ENCODE results near the gene POC1A. TPM values are rescaled to one million over a fixed set of nuclear protein-coding genes. Genes with fewer than 3 reads are reported as not detected.
A peak's percentile ranks its signal among the peaks of the same experiment; 100 is the strongest.

POC1A gene
- total and polyA plus RNA-seq, 10 of the 15 experiments (the other 5 are each of a cell fraction or from before 2014, with no cell fraction given) = 8.5 to 49.8 (median 23.5) TPM

DNA sequence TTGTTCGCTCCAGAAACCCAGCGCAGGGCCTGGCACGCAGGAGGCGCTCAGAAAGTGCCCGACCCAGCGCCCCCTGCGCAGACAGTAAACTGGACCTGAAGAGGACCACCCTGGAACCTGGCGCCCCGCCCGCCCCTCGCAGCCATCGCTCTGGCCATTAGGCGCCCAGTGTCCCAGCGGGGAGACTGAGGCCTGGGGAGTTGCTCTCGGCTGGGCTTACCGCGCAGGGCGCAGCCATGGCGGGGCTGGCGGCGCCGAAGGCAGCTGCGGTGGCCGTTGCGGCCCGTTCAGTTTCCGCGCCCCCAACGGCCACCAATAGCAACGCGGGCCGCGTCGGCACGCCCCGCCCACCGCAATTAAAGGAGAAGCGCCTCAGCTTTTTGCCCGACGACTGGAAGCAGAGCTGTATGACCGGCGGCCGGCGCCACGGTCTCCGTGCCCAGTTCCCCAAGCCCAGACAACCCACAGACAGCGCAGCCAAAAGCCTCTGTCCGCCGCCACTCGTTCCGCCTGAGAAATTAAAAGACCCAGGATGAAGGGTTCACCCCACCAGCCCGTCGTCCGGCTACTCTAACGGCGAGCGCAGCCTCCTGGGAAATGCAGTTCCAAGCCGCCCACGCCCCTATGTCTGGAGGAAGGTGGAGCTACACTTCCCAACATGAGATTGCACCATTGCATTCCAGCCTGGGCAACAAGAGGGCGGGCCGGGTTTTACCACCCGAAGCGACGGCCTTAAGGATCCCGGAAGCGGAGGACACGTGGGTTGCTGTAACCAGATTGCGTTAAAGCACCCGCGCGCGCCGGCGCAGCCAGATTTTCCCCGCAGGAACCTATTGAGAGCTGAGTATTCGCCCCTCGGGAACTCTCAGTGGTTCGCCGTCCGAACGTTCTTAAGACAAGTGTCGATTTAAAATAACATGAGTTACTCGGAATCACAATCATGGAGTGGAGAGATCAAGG lies at the start of gene POC1A (continued):
- TF ChIP-seq ELK1 (IDR thresholded peaks at IDR 0.05; ENCODE audit: low read depth, low read length) (0 out of 2 replicates have a peak, but pooled peaks have one; percentile 26), DPF2 (IDR thresholded peaks at IDR 0.05) (0 out of 2 replicates have a peak, but pooled peaks have one; percentile 28), ZNF384 (IDR thresholded peaks at IDR 0.05; ENCODE audit: borderline replicate concordance, low read depth, low read length) (no peak), MEF2A (IDR thresholded peaks at IDR 0.05; ENCODE audit: insufficient read depth, low read depth, low read length) (no peak), ZNF217 (IDR thresholded peaks at IDR 0.05) (no peak), ZZZ3 (IDR thresholded peaks at IDR 0.05; ENCODE audit: control insufficient read depth, insufficient read length, low read depth) (no peak), PAX5 (IDR thresholded peaks at IDR 0.05; ENCODE audit: borderline replicate concordance, low read depth, low read length) (no peak), SREBF1 (IDR thresholded peaks at IDR 0.05; ENCODE audit: low read length) (no peak; the same call in 1 of the 2 replicates), RAD51 (IDR thresholded peaks at IDR 0.05) (peak; percentile 89), CBX5 (IDR thresholded peaks at IDR 0.05; ENCODE audit: low read depth) (no peak), EGR1 (IDR thresholded peaks at IDR 0.05; ENCODE audit: borderline replicate concordance in 1 of 2, low read depth in 2 of 2, low read length in 2 of 2) (peak; percentile 50 to 97), CBX3 (IDR thresholded peaks at IDR 0.05; ENCODE audit: borderline replicate concordance, low read depth) (no peak), PAX8 (IDR thresholded peaks at IDR 0.05) (no peak), EED (IDR thresholded peaks at IDR 0.05; ENCODE audit: low read depth) (peak; percentile 54), CEBPZ (IDR thresholded peaks at IDR 0.05; ENCODE audit: low read depth, low read length) (no peak), LARP7 (IDR thresholded peaks at IDR 0.05) (peak; percentile 71; the same call in 1 of the 2 replicates), ZNF622 (IDR thresholded peaks at IDR 0.05) (no peak), NFXL1 (IDR thresholded peaks at IDR 0.05; ENCODE audit: borderline replicate concordance) (no peak), ZNF207 (IDR thresholded peaks at IDR 0.05; ENCODE audit: borderline replicate concordance) (no peak), BRCA1 (IDR thresholded peaks at IDR 0.05; ENCODE audit: low read depth, low read length) (no peak), SMARCA5 (IDR thresholded peaks at IDR 0.05) (0 out of 2 replicates have a peak, but pooled peaks have one; percentile 23), SUPT20H (IDR thresholded peaks at IDR 0.05; ENCODE audit: borderline replicate concordance, control insufficient read depth, low read depth, low read length) (no peak)
- TF ChIP-seq, protein P1, sequence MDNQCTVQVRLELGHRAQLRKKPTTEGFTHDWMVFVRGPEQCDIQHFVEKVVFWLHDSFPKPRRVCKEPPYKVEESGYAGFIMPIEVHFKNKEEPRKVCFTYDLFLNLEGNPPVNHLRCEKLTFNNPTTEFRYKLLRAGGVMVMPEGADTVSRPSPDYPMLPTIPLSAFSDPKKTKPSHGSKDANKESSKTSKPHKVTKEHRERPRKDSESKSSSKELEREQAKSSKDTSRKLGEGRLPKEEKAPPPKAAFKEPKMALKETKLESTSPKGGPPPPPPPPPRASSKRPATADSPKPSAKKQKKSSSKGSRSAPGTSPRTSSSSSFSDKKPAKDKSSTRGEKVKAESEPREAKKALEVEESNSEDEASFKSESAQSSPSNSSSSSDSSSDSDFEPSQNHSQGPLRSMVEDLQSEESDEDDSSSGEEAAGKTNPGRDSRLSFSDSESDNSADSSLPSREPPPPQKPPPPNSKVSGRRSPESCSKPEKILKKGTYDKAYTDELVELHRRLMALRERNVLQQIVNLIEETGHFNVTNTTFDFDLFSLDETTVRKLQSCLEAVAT (IDR thresholded peaks at IDR 0.05) = 0 out of 2 replicates have a peak, but pooled peaks have one; percentile 15
- TF ChIP-seq, protein P2, sequence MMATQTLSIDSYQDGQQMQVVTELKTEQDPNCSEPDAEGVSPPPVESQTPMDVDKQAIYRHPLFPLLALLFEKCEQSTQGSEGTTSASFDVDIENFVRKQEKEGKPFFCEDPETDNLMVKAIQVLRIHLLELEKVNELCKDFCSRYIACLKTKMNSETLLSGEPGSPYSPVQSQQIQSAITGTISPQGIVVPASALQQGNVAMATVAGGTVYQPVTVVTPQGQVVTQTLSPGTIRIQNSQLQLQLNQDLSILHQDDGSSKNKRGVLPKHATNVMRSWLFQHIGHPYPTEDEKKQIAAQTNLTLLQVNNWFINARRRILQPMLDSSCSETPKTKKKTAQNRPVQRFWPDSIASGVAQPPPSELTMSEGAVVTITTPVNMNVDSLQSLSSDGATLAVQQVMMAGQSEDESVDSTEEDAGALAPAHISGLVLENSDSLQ (IDR thresholded peaks at IDR 0.05) = no peak

Measured in GM12878 (cell line).